Dedifferentiated amniotic fluid mesenchymal stem cell (primary cell): ENCODE results near the gene ORMDL1.
"Not testable (repeated sequence)": the region's sequence is repeated elsewhere in the genome, so short reads cannot be mapped to it uniquely, and the experiment has no call there.

ENCODE experiments used
- DNase-seq: peaks from one replicate; pipeline ENCODE4 v3.0.0-alpha.2; 2016; ENCODE audit errors: extremely low spot score

ORMDL1 gene

GRCh38 chr2:189770590-189771322 is 13.4 kb downstream of the ORMDL1 start:
- DNase-seq: no peak

DNA sequence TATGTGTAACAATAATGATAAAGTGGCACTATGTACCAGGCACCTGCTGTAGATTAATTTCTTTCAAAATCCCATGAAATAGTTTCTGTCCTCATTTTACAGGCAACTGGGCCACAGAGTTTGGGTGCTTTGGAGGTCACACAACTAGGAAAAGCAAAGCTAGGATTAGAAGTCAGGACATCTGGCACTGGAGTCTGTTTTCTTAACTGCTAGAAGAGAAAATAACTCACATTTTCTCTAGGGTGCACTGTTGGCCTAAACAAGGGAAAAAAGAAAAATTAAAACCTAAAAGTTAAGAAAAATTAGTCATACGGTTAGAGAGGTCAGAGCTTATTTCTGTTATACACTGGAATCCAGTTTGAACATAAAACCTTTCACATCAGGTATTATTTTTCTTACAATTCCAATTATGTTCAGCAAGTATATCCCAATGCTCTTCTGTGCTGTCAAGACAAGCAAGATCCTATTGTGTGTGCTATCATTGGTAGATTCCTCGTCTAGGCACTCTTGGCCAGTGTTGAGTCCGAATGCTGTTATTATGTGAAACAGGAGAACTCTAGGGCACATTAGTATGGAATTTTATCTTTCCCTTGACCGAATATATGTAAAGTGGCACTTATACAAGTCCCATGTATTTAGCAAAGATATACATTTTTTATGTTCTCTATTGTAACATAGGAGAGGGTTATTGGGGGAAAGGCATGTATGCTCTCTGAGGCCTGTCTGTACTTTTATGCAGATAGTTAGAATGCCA is 20.1 kb downstream of the ORMDL1 start:
- DNase-seq: peak; percentile 33

DNA sequence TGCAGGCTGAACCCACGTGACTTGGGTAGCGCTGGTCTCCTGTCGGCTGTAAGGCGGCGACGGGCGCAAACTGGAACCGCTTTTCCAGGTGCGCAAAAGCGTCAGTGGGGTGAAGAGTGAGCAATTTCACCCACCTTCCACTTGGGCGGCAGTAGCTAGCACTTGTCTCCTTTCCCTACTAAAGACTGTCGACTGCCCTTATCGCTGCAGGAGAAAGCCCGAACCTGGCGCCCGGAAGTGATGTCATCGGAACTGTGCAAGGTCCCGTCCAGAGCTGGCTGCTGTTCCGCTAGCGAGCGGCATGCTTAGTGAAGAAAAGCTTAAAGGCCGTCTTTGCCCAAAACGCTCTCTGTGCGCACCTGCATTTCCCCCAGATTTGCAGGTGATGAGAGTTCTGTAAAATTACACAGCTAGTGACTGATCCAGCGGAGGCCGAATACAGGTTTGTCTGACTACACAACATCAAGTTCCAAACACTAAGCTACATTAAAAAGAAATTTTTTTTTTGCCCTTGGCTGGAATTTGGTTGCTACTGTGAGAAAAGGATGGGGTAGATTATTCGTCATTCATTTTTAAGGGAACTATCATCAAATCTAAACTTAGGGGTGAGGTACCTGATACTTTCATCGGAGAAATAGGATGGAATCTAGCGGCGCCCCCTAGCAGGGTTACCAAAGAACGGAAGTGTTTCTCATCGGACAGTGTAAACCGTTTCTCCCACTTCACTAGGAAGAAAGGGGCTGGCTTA is 21.4 kb downstream of the ORMDL1 start, which contains the start of gene OSGEPL1:
Gene OSGEPL1, minus strand, starts transcription at position 242 of the 748 bp plus-strand sequence. CDS start 1,152 bp downstream, outside the sequence.
- peak; percentile 93 for DNase-seq

DNA sequence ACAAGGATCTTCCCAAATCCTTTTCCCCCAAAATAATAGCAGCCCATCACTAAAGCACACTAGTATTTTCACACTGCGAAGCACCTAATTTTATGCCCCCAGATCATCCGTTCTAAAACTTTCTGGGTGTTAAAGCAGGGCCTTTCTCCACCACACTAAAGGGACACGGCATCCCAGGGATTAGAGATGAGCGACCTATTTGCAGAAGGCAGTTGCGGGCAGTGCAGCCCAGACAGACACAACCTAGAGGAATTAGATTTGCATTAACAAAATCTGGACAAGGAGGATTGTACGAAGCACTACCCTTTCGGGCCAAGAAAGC is 21.9 kb downstream of the ORMDL1 start:
- no peak for DNase-seq

DNA sequence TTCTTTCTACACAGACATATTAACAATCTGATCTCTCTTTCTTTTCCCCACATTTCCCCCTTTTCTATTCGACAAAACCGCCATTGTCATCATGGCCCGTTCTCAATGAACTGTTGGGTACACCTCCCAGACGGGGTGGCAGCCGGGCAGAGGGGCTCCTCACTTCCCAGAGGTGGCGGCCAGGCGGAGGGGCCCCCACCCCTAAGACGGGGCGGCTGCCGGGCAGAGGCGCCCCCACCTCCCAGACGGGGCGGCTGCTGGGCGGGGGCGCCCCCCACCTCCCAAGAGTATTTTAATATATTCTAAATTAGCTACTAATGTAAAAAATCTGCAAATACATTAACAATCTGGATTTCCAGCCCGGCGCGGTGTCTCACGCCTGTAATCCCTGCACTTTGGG is 24.0 kb downstream of the ORMDL1 start:
- DNase-seq: not testable (repeated sequence)

GRCh38 chr2:189756311-189756952 is 27.7 kb downstream of the ORMDL1 start:
- no peak for DNase-seq

GRCh38 chr2:189751080-189751658 is 33.0 kb downstream of the ORMDL1 start:
- DNase-seq: no peak

DNA sequence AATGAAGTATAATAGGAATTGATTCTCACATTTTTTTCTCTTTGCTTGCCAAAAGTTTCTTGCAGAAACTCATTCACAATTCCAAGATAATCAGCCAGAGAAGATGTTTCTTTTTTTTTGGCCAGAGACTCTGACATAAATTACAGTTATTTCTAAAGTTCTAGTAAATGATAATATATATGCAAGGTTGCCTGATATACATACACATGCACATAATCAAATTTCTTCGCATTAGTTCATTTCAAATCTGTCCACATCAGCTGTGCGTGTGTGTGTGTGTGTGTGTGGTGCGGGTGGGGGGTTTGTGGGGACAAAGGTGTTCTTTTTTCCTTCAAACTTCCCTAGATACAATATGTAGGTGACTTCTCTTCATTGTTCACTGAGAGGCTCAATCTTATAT is 54.7 kb downstream of the ORMDL1 start:
- no peak for DNase-seq

DNA sequence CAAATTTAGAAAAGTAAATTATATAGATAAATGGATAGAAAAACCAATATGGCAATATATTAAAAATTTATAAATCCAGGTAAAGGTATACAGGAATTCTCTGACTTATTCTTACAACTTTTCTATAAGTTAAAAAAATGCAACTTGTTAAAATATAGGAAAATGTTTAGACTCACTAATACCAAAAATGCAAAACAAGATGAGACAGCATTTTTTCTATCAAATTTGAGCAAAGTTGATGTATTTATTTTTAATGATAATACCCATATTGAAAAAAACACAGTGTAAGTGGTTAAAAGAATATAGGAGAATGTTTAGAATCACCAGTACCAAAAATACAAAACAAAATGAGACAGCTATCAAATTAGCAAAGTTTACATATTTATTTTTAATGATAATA is 57.3 kb downstream of the ORMDL1 start:
- DNase-seq: no peak

DNA sequence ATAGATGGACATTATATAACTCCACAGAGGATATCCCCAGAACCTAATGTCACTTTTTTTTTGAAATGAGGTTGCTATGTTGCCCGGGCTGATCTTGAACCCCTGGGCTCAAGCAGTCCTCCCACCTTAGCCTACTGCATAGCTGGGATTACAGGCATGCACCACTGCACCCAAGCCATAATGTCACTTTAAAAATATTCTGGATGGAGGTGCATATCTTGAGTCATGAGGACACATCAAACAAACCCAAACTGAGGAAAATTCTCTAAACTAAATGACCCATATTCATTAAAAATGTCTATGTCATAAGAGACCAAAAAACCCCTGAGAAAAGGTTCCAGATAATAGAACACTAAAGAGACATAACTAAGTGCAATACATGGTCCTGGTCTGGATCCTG is 57.9 kb downstream of the ORMDL1 start:
- no peak for DNase-seq

- DNase-seq: no peak
Observed at GRCh38 chr2:189723192-189723591, 60.9 kb downstream of the ORMDL1 start.
